NOMO-1 (cell line): ENCODE measurements around the gene NLGN1.
"Not testable (repeated sequence)": the region's sequence is repeated elsewhere in the genome, so short reads cannot be mapped to it uniquely, and the experiment has no call there.

ENCODE experiments used
- DNase-seq, 2 experiments: peaks; one replicate each; lab custom pipeline; 2025; ENCODE audit not compliant: unreplicated experiment in 2 of 2; lab: John Stamatoyannopoulos, UW

The NLGN1 gene

DNA sequence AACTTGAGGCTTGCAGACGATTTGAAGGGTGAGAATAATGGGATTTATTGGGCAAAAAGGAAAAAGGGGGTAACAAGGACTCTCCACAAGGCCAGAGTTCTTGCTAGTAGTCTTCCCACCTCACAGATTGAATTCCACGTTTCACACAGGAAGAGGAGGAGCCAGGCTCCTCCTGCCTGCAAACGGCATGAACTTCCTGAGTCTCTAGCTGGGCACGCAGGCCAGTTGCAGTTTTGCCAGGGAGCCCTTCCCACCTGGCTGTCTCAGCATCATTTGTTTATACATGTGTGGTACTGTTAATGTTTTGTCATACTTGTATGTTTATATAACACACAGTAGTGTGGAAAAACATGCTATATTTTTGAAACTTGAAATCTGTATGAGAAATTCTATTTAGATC is 155.0 kb downstream of the NLGN1 start:
- DNase-seq, result no peak

DNA sequence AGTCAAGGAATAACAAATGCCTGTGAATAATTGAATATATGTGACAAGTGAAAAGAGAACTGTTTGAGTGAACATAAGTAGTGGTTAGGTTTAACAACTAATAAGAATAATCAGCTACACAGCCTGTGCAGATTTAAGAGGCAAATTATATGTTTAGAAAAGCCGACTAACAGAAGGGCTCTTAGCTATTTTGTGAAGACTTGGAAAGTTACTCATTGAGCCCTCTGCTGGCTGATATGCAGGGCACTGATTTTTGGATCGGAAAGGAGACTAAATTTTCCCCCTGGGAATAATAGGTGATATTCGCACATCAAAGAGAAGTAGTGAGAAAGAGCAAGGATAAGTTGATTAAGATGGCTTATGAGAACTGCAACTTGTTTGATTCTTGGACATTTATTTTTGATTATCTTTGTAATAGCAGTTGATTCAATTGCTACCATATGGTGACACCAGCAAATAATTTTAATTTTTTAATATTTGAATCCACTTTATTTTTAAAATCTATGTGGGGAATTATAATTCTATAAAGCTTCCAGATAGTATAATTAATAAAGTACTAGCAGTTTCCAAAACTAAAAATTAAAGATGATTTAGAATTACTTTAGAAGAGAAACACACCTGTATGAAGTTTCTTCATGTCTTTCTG is 156.2 kb downstream of the NLGN1 start:
- DNase-seq, result no peak

DNA sequence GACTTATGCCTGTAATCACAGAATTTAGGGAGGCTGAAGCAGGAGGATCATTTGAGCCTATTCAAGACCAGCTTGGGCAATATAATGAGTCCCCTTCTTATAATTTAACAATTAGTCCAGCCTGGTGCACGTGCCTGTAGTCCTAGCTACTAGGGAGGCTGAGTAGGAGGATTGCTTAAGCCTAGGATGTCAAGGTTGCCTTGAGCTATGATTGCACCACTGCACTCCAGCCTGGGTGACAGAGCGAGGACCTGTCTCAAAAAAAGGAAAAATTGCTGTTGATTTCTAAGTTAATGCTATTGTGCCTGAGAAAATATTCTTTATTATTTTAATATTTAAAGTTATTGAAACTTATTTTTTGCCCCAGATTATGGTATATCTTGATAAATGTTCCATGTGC is 159.0 kb downstream of the NLGN1 start:
- no peak for DNase-seq

DNA sequence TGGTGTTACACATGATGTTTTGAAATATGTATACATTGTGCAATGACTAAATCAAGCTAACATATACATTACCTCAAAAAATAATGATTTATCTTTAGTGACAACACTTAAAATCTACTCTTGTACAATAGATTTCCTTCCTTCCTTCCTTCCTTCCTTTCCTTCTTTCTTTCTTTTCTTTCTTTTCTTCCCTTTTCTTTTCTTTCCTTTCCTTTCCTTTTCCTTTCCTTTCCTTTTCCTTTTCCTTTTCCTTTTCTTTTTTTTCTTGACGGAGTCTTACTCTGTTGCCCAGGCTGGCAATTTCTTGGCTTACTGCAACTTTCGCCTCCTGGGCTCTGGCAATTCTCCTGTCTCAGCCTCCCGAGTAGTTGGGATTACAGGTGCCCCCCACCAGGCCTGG is 170.5 kb downstream of the NLGN1 start:
- no peak for DNase-seq

DNA sequence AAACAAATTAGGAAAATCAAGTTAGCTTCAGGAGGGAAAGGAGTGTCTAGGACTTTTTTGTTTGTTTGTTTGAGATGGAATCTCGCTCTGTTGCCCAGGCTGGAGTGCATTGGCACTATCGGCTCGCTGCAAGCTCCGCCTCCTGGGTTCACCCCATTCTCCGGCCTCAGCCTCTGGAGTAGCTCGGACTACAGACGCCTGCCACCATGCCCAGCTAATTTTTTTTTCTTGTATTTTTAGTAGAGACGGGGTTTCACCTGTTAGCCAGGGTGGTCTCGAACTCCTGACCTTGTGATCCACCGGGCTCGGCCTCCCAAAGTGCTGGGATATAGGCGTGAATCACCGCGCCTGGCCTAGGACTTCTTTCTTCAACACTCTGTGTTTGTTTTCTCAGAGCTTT is 171.1 kb downstream of the NLGN1 start:
- DNase-seq, result no peak

DNA sequence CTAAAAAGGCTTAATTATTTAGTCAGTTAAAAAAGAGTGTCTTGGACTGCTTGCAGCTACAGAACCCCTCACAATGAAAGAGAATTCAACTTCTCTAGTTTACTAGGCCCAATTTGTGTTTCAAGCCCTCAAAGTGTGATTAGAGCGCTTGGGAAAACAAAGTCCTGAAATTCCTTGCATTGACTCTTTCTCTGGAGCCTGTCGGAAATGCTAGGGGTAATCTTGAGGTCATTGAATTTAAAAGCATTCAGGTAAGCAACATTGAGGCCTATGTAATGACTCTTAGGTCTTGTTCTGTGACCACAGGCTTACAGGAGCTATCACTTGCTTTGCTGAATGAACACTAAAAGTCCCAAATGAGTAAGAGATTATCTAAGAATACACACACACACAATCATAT is 186.0 kb downstream of the NLGN1 start:
- no peak for DNase-seq

DNA sequence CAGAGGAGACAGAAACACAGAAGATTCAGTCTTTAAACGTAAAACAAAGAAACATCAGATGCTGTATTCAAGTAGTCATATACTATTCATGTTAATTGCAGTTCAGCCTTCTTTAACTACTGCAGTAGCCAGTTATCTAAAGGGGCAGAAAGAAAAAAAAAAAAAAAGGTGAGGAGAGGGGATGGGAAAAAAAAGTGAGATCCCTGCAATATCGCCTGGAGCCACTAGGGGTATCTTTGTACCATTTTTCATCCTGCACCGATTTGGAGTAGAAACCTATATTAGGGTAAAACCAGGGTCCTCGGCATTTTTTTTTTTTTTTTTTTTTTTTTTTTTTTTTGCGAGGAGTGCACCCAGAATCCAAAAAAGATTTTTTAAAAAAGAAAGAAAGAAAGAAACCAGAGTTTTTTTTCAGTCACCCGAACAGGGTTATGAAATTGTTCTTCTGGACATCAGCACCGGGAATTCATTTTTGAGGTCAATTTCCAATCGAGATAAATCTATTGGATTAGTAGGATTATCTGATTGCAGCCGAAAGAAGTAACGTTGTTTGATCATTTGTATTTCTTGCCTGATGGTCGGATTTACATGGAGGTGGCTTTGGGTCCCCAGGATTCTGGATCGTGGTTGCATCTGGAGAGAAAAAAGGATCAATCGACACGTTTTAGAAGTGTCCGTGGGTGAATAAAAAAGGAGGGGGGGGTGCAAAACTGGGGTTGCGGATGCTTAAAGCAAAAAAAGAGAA is 186.7 kb downstream of the NLGN1 start:
- no peak for DNase-seq

DNA sequence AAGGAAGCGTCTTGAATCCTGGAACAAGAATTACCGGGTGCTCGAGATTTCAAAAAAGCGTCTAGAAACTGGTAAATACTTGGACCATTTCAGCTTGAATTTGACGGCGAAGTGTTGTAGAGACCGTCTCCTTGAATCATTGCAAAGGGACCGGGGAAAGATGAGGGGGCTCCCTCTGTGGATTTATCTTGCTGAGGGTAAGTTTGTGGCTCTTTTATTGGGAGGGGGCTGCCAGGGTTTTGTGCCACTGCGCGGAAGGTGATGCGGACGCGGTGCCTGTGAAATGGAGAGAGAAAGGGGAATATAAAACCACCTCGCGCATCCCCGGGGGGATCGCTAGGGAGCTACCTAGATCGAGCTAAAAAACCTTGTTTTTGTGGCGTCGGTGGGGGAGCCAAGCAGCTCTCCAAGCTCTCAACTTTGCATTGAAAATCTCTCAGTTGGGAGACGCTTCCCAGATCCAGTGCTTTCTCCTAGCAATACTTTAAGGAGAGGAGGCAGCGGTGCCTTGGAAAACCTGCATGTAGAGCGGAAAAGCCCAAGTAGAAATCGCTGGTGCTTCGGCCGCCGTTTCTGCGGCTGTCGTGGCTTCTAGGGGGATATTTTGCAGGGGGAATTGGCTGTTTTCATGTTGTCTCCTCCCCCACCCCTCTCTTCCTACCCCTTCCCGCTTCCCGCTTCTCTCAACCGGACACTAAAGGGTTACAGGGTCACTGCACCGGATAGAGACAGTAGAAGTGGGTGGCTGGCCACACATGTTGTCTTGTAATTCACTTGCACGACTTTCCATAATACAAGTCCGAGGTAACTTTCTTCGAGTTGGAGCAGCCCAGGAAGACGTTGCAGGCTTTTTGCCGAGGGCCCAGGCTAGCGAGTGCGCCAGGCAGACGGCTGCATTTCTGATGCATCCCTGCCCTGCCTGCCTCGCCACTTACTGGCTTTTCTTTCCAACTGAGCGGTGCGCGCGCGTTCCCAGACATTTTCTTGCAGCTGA is 187.6 kb downstream of the NLGN1 start:
- DNase-seq, result no peak

DNA sequence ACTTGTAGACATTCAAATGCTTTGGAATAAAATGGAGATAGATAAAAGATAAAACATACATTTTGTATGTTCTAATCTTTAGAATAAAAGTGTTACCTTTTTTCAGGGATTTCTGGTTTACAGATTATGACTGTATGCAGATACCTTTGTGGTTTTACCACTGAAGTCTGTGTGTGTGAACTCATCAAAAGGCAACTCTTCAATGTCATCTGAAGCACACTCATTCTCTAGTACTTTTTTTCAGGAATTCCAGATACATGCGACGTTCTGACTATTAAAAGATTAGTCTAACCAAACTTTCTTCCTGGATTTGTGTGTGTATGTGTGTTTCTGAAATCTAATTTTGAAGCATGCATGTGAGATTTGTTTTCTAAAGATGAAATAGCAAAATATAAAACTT is 188.6 kb downstream of the NLGN1 start:
- no peak for DNase-seq

DNA sequence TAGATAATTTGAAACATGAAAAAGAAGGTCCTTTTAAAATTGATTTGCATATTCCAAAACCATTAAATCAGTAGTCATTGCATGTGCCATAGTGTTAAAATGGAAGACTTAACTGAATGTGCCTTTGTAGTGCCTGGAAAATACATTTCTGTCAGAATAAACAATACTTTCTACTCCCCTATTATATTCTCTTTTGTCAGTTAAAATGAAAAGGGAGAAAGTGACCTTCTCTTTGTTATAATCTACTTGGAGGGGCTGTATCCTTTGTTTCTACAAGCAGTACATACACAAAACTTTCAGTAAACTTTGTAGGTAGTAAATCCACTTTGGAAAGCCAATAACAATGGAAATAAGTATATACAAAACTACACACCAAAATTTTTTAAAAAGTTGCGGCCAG is 189.5 kb downstream of the NLGN1 start:
- no peak for DNase-seq

DNA sequence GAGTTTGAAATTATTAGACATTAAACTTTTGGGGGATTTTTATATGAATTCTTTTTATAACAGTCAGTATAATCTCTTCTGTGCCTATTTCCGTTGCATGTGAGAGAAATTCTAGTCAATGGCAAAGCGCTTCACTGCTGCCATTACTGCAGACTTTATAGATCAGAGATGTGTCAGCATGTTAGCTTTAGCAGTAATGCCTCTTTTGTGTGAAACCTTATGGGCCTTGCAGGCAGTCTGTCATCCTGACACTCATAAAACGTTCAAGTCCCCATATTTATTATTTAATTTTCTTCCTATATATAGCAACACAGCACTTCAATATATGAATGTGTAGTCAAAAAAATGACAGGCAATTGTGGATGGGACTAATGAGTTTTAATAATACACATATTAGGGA is 191.0 kb downstream of the NLGN1 start:
- no peak for DNase-seq

DNA sequence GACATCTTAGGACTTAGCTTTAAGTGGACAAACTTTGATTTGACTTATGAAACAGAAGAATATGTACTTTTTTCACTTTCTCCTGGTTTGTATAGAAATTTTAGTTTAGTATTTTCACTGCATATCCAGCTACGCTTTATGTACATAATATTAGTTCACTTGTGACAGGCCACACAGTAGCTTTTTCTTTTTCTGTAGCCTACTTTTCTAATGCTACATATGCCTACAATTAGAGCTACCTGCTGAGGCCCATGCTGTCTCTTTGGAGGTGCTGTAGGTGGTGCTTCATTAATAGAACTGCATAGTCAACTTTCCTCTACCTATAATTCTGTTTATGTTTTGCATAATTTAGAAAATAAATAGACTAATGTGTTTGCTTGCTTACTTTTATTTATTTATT is 191.6 kb downstream of the NLGN1 start:
- no peak for DNase-seq

DNA sequence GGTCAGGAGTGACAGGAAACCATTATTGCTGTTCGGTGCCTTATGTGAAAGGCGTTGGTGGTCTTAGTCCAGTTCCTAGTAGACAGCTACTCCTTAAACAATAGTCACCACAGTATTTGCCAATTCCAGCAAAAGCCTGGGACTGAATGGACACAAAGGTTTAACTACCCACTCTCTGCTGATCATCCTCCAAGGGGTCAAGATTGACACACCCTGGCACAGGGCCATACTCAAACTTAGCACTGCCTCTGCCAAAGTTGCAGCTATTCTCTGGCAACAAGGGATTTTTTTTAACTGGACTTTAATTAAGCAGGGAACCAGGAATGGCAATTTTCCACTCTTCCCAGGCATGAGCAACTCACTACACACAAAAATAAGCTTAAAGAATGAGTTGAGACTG is 193.9 kb downstream of the NLGN1 start:
- no peak for DNase-seq

DNA sequence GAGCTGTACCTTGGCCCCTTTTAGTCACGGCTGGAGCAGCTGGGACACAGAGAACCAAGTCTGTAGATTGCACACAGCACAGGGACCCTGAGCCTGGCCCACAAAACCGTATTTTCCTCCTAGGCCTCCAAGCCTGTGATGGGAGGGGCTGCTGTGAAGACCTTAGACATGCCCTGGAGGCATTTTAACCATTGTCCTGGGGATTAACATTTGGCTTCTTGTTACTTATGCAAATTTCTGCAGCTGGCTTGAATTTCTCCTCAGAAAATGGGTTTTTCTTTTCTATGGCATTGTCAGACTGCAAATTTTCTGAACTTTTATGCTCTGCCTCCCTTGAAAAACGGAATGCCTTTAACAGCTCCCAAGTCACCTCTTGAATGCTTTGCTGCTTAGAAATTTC is 197.3 kb downstream of the NLGN1 start:
- not testable (repeated sequence) for DNase-seq

DNA sequence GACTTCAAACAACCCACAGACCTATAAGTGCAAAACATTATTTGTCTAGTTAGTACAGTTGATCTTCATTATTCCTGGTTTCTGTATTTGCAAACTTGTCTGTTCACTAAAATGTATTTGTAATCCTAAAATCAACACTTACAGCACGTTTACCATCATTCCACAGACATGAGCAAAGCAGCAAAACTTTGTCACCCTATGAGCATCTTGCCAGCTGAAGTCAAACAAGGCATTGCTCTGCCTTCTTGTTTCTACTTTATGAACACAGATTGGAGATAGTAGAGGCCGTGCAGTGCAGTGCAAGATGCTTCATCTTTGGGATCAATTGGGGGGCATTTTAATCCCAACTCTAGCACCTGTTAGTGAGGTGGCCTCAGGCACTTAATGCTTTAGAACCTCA is 202.1 kb downstream of the NLGN1 start:
- no peak for DNase-seq

DNA sequence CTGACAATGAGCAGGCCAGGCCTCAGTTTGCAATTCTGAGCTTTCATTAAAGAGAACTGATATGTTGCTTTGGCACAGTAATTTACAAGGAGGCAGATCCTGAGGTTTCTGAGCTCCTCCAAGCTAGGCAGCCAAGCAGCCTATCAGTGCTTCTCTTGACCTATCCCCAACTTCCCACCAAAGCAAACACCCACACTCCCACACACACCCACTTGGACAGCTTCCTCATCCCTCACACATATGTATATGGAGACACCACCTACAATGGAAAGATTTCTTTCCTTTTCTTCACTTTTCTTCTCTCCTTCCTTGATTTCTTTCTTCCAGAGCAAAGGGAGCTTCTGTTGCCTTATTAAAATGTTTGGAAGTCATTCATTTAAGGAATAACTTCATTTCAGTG is 217.0 kb downstream of the NLGN1 start:
- no peak for DNase-seq

DNA sequence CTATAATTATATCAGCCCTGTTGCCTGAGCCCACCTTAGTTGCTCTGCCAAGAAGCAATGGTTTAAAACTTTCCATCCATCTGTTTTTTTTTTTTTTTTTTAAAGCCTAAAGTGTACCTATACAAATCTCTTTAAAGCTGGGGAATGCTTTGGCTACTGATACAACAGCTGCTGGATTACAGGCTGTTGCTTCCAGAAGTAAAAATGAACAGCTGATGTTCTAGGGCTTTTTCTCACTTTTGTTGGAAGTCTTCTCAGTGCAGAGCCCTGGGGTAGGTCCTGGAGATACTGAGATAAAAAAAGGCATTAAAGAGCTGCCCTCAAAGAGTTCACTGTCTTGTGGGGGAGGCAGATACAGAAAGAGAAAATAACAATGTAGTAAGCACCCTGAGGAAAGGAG is 218.1 kb downstream of the NLGN1 start:
- DNase-seq, result no peak

DNA sequence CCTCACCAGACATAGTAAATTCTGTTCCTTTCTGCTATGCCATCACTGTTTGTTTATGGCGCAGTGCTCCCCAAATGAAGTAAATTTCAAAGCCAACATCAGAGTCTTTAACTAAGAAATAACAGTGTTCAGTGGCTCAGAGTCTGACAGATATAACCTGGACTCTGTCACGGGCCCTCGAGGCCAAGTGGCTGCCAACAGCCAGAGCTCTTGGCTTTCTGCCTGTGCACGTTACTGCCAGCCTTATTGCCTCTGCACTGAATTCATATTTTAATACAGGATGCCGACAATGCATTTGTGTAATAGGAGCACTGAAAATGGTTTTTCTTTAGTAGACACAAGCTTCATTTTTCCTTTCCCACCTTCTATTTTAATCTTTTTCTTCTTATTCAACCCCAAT is 219.9 kb downstream of the NLGN1 start:
- DNase-seq, result no peak

DNA sequence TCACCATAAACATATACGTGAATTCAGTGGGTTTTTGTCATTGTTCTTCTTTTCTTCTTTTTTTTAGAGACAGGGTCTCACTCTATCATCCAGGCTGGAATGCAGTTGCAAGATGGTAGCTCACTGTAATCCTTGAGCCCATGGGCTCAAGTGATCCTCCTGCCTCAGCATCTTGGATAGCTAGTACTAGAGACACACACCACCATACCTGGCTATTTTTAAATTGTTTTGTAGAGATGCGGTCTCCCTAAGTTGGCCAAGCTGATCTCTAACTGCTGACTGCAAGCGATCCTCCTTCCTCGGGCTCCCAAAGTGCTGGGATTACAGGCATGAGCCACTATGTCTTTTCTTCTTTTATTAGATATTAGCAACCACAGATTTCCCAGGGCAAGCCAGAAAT is 220.6 kb downstream of the NLGN1 start:
- no peak for DNase-seq

DNA sequence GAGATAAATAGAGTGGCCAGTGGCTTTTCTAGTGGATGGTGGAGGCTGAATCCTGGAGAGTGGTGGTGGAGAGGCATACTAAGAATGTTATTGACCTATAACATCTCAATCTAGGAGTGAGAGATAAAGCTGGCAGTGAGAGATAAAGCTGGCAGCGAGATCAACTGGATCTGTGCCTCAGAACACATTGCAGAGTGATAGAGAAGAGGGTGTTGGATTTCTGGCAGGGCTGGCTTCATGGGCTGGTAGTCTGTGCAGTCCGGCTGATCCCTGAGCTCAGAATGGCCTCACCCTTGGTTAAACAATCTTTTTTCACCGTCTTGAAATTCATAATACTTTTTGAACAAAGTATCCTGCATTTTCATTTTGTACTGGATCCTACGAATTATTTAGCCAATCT is 221.2 kb downstream of the NLGN1 start:
- no peak for DNase-seq

DNA sequence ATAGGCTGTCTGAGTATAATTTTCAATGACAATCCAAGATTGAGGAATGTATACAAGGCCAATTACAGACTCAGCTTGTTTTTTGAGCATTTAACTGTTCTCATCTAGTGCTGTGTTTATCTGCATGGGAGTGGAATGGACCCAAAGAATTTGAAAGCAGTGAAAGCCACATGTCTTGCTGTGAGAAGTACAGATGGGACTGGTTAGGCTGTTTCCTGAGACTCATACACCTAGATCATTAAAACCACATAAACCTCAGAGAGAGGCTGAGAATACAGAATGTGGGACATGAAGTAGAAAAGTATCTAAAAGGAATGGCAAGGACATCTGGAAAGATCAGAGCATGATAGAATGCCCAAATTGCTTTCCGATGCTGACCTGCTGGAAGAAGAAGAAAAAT is 224.6 kb downstream of the NLGN1 start:
- DNase-seq, result no peak

DNA sequence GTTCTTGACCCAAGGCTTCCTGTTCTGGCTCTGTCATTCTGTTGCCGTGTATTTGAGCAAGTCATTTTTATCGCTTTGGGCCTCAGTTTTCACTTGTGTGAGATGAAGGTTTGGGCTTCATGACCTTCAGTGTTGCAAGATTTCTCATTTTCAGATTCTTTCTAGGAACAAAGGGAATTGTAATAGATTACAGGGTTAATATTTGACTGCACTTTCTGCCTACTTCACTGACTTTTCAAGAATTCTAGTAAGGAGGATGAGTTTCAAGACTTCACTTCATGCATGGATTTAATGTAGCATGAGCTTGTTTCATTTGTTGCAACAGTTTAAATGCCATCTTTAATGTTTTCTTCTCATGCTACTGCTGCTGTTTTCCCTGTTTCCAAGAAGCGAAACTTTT is 226.5 kb downstream of the NLGN1 start:
- no peak for DNase-seq
